Kidney glomerular epithelial cell (primary cell): ENCODE results near the gene SMOC2.

Source experiments
- DNase-seq: peaks from one replicate; lab custom pipeline; 2025; lab: John Stamatoyannopoulos, UW

SMOC2 gene

GRCh38 chr6:168480481-168480880 is 39.5 kb downstream of the SMOC2 start:
- DNase-seq = no peak

DNA sequence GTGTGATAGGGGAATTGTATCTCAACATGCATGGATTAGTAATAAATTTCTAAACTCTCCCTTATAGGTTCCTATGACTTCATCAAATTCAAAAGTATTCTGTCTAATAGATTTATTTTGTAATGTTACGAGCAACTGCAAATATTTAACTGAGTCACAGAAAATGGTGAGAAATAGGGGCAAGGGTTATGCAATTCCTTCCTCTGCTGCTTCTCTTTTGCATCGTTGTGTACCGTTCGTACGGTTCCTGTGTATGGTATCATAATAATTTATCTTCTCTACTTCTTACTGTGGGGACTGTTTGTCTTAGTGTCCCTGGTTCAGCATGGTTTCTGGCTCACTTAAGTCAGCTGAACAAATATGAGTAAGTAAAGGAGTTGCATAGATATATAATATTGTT is 44.8 kb downstream of the SMOC2 start:
- no peak for DNase-seq

DNA sequence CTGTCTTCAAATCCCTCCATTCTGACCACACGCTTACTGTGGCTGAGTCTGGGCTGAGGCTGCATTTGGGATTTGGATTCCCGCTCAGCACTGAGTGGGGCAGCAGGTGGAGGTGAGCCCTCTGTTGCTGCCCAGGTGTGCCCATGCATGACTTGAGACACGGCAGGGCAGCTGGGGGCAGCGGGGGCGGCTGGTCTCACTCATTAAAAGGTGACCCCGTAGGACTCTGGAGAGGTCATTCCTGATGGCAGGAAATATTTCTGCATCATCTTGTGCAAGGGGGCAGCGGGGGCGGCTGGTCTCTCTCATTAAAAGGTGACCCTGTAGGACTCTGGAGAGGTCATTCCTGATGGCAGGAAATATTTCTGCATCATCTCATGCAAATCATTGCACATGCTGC is 49.8 kb downstream of the SMOC2 start:
- no peak for DNase-seq

GRCh38 chr6:168493976-168494375 is 53.0 kb downstream of the SMOC2 start:
- DNase-seq = no peak

GRCh38 chr6:168494726-168495125 is 53.7 kb downstream of the SMOC2 start:
- no peak for DNase-seq

GRCh38 chr6:168495133-168495532 is 54.1 kb downstream of the SMOC2 start:
- DNase-seq = no peak

- no peak for DNase-seq
These were observed 54.7 kb downstream of the SMOC2 start for GRCh38 chr6:168495636-168496035.

DNA sequence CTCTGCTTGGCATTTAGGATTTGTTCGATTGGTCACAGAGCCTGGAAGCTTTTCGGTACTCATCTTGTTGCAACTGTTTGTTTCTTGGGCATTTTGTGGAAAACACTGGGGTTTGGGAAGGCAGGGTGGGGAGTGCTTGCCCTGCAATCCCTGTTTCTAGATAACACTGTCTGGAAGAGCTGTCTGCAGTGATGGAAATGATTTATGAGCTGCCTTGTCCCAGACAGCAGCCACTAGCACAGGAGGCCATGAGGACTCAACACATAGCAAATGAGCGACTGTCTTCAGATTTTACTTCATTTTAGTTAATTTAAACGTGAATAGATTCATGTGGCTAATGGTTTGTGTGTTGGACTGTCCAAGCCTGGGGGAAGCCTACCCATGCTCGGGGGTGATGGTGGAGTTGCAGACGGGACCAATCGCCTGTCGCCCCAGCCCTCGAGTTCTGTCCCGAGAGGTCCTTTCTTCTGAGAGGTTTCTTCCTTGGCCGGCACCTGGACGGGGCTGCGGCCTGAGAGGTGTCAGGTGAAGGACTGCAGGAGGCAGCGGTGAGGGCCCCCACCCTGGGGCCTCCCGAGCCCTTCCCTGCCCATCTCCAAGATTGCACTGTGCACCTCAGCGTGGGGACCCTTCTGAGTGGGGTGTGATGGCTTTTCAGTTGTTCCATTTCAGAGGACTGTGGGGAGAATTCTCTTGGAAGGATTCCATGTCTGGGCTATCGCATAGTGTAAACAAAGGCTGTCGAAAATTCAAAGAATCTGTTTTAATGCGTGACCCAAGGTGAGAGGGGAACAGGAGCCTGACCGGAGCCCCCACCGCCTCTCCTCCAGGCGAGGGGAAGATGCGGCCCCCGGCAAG is 55.4 kb downstream of the SMOC2 start:
- no peak for DNase-seq

DNA sequence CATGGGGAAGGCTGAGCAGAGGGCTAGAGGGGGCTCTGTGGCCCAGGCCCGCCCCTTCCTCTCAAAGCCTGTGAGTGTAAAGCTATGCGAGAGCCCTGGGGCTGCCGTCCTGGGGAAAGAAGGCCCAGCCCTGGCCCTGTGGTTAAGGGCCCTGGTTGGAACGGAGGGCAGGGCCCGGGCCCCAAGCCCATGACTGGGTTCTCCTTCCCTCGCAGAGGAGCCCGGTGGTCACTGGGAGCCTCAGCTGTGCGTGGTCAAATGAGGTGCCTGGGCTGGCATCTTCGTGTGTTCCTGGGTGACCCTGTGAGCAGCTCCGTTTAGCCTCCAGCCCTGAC is 56.0 kb downstream of the SMOC2 start:
- DNase-seq = no peak

GRCh38 chr6:168497381-168497780 is 56.4 kb downstream of the SMOC2 start:
- no peak for DNase-seq

- DNase-seq = no peak
These were observed 57.3 kb downstream of the SMOC2 start for GRCh38 chr6:168498161-168498843.

- DNase-seq = no peak
These were observed 58.2 kb downstream of the SMOC2 start for GRCh38 chr6:168499045-168499650.

DNA sequence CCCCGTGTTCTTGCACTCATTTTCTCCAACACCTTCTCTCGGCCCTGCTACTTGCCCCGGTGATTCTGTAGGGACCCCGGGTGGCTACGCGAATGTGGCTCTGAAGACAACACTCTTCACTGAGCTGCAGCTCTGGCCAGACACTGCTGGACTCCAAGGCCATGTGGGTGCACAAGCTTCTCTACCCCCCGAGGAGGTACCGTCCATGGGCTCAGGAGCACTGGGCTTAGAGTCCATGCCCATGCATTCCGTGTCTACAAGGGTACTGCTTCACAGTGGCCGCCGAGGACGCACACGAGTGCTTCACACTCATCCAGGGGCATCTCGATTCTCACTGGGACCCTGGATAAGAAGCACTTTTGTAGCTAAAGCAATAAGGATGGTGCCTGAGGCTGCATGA is 59.5 kb downstream of the SMOC2 start:
- DNase-seq = no peak

DNA sequence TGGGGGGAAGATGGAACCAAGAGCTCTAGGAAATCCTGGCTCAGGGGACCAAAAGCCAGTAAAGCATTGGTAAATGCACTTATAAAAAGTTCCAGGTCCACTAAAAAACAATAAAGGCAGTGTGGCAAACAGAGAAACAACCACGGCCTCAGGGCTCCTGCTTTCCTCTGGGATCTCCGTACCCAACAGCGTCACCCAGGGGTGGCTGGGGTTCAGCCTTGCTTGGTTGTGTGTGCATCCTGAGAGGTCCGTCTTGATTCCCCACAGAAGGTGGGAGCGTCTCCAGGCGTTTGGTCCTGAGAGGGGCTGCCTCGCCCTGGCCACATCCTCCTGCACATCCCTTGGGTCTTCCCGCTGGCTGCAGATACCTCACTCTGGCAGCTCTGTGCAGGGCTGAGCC is 60.6 kb downstream of the SMOC2 start:
- DNase-seq = no peak

GRCh38 chr6:168504366-168504765 is 63.4 kb downstream of the SMOC2 start:
- no peak for DNase-seq

DNA sequence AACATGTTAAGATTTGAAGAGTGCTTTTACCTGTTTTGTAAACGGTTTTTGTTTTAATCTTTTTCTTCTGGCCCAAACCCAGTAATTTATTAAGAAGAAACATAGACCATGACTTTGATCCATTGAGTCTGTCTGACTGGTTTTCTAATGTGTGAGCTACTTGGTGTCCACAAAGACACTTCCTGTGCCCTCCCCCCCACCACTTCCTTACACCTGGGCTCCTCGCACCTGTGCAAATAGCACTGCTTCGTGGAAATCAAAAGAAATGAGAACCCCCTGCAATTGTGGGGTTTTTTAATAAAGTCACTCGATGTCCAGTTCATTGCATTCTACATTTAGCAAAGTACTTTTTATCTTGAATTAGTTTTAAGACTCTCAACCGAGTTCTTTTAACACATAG is 65.5 kb downstream of the SMOC2 start:
- DNase-seq = no peak

GRCh38 chr6:168507297-168507696 is 66.3 kb downstream of the SMOC2 start:
- DNase-seq = no peak

DNA sequence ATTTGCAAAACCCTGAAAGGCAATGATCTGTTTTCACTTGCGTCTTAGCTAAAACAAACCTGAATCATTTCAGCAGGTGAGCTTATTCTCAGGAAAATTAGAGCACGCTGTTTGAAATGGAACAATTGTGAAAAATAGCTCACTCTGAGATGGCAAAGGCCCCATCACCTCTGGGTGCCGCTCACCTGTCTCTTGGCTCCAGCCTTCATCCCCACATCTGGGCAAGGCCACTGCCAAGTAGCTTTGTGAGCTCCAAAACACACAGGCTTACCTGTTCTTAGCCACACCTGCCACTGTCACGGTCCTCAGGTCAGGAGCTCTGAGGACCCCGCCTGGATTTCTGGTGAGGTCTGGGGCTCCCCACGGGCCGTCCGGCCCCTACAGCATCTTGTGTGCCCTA is 66.7 kb downstream of the SMOC2 start:
- no peak for DNase-seq

DNA sequence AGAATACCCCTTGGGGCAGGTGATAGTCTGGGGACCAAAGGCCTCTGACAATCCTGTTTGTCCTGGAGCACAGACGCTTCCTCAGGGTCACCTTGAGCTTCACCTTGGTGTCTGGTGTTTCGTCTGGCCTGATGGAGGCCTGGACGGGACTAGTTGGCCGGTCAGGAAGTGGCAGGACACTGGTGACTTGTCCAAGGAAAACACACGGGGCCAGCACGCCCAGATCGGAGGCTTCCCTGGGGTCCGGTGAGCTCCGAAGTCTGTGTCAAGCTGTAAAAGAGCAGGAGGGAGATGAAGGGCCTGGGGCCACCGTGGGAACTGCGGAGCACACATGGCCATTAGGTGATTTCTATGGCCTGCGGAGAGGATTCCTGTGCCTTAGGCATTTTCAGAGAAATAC is 67.9 kb downstream of the SMOC2 start:
- no peak for DNase-seq

- no peak for DNase-seq
These were observed 72.8 kb downstream of the SMOC2 start for GRCh38 chr6:168513766-168514165.

DNA sequence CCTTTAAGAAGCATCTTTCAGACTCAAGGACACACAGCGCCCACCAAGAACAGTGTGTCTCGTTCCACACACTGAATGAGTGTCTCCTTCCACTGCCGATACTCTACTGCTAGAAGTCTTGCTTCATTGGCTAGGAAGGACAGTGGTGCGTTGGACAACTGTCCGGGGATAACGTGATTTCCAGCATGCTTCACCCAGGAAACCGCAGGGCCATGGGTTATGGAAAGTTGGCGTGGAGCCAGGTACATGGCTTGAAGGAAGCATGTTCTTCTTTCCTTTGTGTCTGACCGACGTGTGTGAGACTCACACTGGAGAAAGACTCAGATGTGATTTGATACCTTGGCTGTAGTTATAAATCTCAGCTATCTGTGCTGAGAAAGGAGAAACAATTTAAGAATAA is 73.2 kb downstream of the SMOC2 start:
- no peak for DNase-seq

DNA sequence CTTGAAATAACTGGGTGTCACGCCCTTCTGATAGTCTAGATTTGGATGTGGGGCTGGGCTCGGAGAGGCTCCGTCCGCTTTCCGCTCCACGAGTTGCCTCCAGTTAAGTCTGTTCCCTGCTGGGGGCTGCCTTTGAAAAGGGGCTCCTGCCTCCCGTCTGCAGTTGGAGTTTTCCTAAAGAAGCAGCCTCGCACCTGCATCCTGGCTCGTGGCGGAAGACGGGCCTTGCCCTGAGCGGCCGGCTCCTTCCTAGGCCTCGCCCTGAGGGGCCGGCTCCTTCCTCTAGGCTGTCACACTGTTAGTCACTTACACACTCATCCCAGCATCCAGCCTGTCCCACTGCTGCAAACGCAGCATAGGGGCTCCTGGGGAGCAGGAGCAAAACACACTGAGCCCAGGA is 74.4 kb downstream of the SMOC2 start:
- DNase-seq = no peak
